Adrenal gland (tissue), 12 donors: ENCODE measurements around the gene PACSIN2. TPM values are rescaled to one million over a fixed set of nuclear protein-coding genes. Genes with fewer than 3 reads are reported as not detected.

ENCODE experiments used
- DNase-seq, 7 donors: peaks; one replicate each; pipeline ENCODE4 v3.0.0-alpha.2; 2019 to 2020
- H3K27ac ChIP-seq, 5 donors: fragments of 200-600 bp; sonication (generic) in 4 of 5; 1 replicate in 3 of 5; 2 replicates in 2 of 5; pipeline versions ENCODE4 v1.5.1 to v1.8.0; 2016 to 2020; ENCODE audit warnings: mild to moderate bottlenecking in 1 of 5
- H3K27me3 ChIP-seq: fragments of 200-600 bp; 2 replicates; pipeline ENCODE4 v1.8.0; 2021
- H3K36me3 ChIP-seq, 2 donors: fragments of 200-600 bp; replicated peaks in 1 of 2; 1 replicate in 1 of 2; 2 replicates in 1 of 2; pipeline versions ENCODE4 v1.5.1 to v1.8.0; 2018 to 2022
- H3K4me1 ChIP-seq, 2 donors: fragments of 200-600 bp; replicated peaks in 1 of 2; 1 replicate in 1 of 2; 2 replicates in 1 of 2; pipeline versions ENCODE4 v1.5.1 to v1.8.0; 2018 to 2021
- H3K4me3 ChIP-seq, 4 donors: fragments of 200-600 bp; sonication (generic) in 3 of 4; one replicate each; pipeline ENCODE4 v1.5.1; 2016 to 2018
- H3K9me3 ChIP-seq, 3 donors: fragments of 200-600 bp; sonication (generic) in 1 of 3; replicated peaks in 1 of 3; 1 replicate in 2 of 3; 2 replicates in 1 of 3; pipeline versions ENCODE4 v1.5.1 to v1.8.0; 2016 to 2021
- CTCF ChIP-seq, 6 experiments: fragments of 450-650 bp in 4 of 6; fragments of 200-600 bp in 2 of 6; sonication (generic) in 1 of 6; IDR thresholded peaks; 1 replicate in 5 of 6; 2 replicates in 1 of 6; pipeline versions ENCODE4 v1.5.1 to v1.8.0; 2016 to 2021; ENCODE audit warnings: antibody characterized with exemption in 6 of 6, mild to moderate bottlenecking in 2 of 6, moderate library complexity in 1 of 6
- POLR2A ChIP-seq, 2 donors: fragments of 450-650 bp; IDR thresholded peaks; one replicate each; pipeline ENCODE4 v1.6.1; 2017; ENCODE audit warnings: antibody characterized with exemption in 2 of 2, mild to moderate bottlenecking in 2 of 2, moderate library complexity in 1 of 2
- WGBS, 4 donors: extraction: QIAGEN DNeasy Blood & Tissue Kit in 2 of 4; methylation state at CpG; one replicate each; pipeline versions ENCODE4 v1.1.5 to v1.1.7; 2013 to 2017; 5-methylcytosine and 5-hydroxymethylcytosine counted together
- intact Hi-C, 2 donors: fragments of 100-400 bp; cut with DNase I; formaldehyde crosslinking; loops; one replicate each; pipeline versions ENCODE4 v1.14.1 to v1.15.0; 2022 to 2023
- polyA plus RNA-seq, 3 donors: library from polyadenylated mRNA; stranded (reverse); fragments of 200-250 nt in 2 of 3; fragments of 350-450 nt in 1 of 3; fragmentation: Illumina TruSeq in 1 of 3; extraction: RNeasy Lipid Tissue Mini Kit (QIAGEN cat#74804) in 1 of 3; gene quantifications; one replicate each; pipeline ENCODE4 v1.2.3, GENCODE V29; 2013 to 2014
- total RNA-seq, 9 donors: library from RNA; depleted of rRNA in 4 of 9; stranded (reverse); fragments of >200 nt in 4 of 9; fragments of 120-200 nt in 1 of 9; fragmentation: NEBNext Ultra II Directional in 1 of 9; extraction: Animal tissue kit (Norgen Biotek cat#: 25700) in 1 of 9; gene quantifications; one replicate each; pipeline versions ENCODE4 v1.1.0 to v1.2.4, GENCODE V29; 2013 to 2023
- donor health status: healthy with polysubstance abuse.
- donor health status: Bipolar disorder and iron deficiency.
- donor health status: DM: yes; HTN: yes; CAD: no.
- donor health status: DM: no; HTN: no; CAD: no.
- donor health status: DM: no; HTN: no; CAD: no.
- donor health status: DM: yes; HTN: yes; CAD: no.

Gene PACSIN2
- total and polyA plus RNA-seq, 12 donors: 29.8 to 186 (median 115) TPM

- no peak overlapping the region for H3K4me3 ChIP-seq
- H3K36me3 ChIP-seq: no peaks in the 10 kb centered on the region
- no peaks in the 10 kb centered on the region for H3K27me3 ChIP-seq
- 96 to 98% (median 97%) methylated on average over 7 of the region's 7 CpGs for whole genome bisulfite sequencing, 4 donors
- no peak for DNase-seq
- no peak overlapping the region for H3K27ac ChIP-seq
- H3K9me3 ChIP-seq: no peaks in the 10 kb centered on the region
- intact Hi-C loops: no loop called here
- no peak for TF ChIP-seq CTCF (IDR thresholded peaks at IDR 0.05)
- TF ChIP-seq POLR2A (IDR thresholded peaks at IDR 0.05): no peak
- H3K4me1 ChIP-seq: no peaks in the 10 kb centered on the region
Observed at GRCh38 chr22:43053176-43053575, 38.2 kb upstream of the PACSIN2 start.

GRCh38 chr22:43050995-43051394, 36.0 kb upstream of the PACSIN2 start:
- DNase-seq: no peak
- H3K27ac ChIP-seq: no peak overlapping the region
- intact Hi-C loops: no loop called here
- no peaks in the 10 kb centered on the region for H3K36me3 ChIP-seq
- no peaks in the 10 kb centered on the region for H3K27me3 ChIP-seq
- no peak overlapping the region for H3K4me3 ChIP-seq
- H3K9me3 ChIP-seq: no peaks in the 10 kb centered on the region
- H3K4me1 ChIP-seq: no peaks in the 10 kb centered on the region
- TF ChIP-seq POLR2A (IDR thresholded peaks at IDR 0.05): no peak
- no peak for TF ChIP-seq CTCF (IDR thresholded peaks at IDR 0.05)
- WGBS, 4 donors: 82 to 90% (median 87%) methylated on average over 4 to 10 of the region's 10 CpGs

GRCh38 chr22:43047605-43048004, 32.7 kb upstream of the PACSIN2 start:
- Histone ChIP-seq H3K4me1 (no peaks in the 10 kb centered on the region), H3K4me3 (no peak overlapping the region), H3K36me3 (no peaks in the 10 kb centered on the region), H3K9me3 (no peaks in the 10 kb centered on the region), H3K27me3 (no peaks in the 10 kb centered on the region), H3K27ac (no peak overlapping the region)
- 76 to 93% (median 90%) methylated on average over 6 to 7 of the region's 7 CpGs for WGBS, 4 donors
- TF ChIP-seq CTCF (IDR thresholded peaks at IDR 0.05) (no peak), POLR2A (IDR thresholded peaks at IDR 0.05) (no peak)
- intact Hi-C loops: no loop called here
- DNase-seq: no peak

- 87 to 93% (median 88%) methylated on average over 10 of the region's 10 CpGs for WGBS, 4 donors
- no peak overlapping the region for H3K4me3 ChIP-seq
- H3K4me1 ChIP-seq: no peaks in the 10 kb centered on the region
- no peaks in the 10 kb centered on the region for H3K36me3 ChIP-seq
- no peak for DNase-seq
- intact Hi-C loops: loop anchor here in 1 of 2 donors (5.0 kb wide), 1 partner anchor 38 kb away; no protein-coding TSS in a partner anchor
- TF ChIP-seq POLR2A (IDR thresholded peaks at IDR 0.05) (no peak), CTCF (IDR thresholded peaks at IDR 0.05) (no peak)
- no peak overlapping the region for H3K27ac ChIP-seq
- no peaks in the 10 kb centered on the region for H3K9me3 ChIP-seq
- H3K27me3 ChIP-seq: no peaks in the 10 kb centered on the region
Observed at GRCh38 chr22:43044290-43044712, 29.4 kb upstream of the PACSIN2 start.
